Right atrium auricular region (tissue), 2 donors: Measurements from ENCODE around the gene THOC6. TPM values are rescaled to one million over a fixed set of nuclear protein-coding genes. Genes with fewer than 3 reads are reported as not detected.

Experiments
- DNase-seq: peaks from one replicate; pipeline ENCODE4 v3.0.0-alpha.2; 2019; ENCODE audit warnings: low spot score
- H3K27ac ChIP-seq, 2 donors: fragments of 200-600 bp; sonication (generic); 1 replicate in 1 of 2; 2 replicates in 1 of 2; pipeline ENCODE4 v1.5.1; 2016 to 2019
- H3K27me3 ChIP-seq, 2 donors: fragments of 200-600 bp; sonication (generic); one replicate each; pipeline versions ENCODE4 v1.5.1 to v1.6.0; 2017 to 2019
- H3K36me3 ChIP-seq: fragments of 200-600 bp; sonication (generic); one replicate; pipeline ENCODE4 v1.5.1; 2016
- H3K4me1 ChIP-seq, 2 donors: fragments of 200-600 bp; sonication (generic); one replicate each; pipeline versions ENCODE4 v1.5.1 to v1.6.0; 2017 to 2019
- H3K4me3 ChIP-seq, 2 donors: fragments of 200-600 bp; sonication (generic); 1 replicate in 1 of 2; 2 replicates in 1 of 2; pipeline ENCODE4 v1.5.1; 2017 to 2019; ENCODE audit warnings: mild to moderate bottlenecking in 1 of 2, moderate library complexity in 1 of 2
- H3K9me3 ChIP-seq, 2 donors: fragments of 200-600 bp; sonication (generic); one replicate each; pipeline ENCODE4 v1.5.1; 2019
- CTCF ChIP-seq, 2 donors: fragments of 200-600 bp; sonication (generic); IDR thresholded peaks; one replicate each; pipeline ENCODE4 v1.5.1; 2019; ENCODE audit warnings: antibody characterized with exemption in 2 of 2
- total RNA-seq, 2 donors: library from RNA; depleted of rRNA; stranded (reverse); fragments of >200 nt; gene quantifications; one replicate each; pipeline ENCODE4 v1.1.0, GENCODE V29; 2016

THOC6 gene
- total RNA-seq, 2 donors from 2014 or later: 7.4 to 12.6 TPM

DNA sequence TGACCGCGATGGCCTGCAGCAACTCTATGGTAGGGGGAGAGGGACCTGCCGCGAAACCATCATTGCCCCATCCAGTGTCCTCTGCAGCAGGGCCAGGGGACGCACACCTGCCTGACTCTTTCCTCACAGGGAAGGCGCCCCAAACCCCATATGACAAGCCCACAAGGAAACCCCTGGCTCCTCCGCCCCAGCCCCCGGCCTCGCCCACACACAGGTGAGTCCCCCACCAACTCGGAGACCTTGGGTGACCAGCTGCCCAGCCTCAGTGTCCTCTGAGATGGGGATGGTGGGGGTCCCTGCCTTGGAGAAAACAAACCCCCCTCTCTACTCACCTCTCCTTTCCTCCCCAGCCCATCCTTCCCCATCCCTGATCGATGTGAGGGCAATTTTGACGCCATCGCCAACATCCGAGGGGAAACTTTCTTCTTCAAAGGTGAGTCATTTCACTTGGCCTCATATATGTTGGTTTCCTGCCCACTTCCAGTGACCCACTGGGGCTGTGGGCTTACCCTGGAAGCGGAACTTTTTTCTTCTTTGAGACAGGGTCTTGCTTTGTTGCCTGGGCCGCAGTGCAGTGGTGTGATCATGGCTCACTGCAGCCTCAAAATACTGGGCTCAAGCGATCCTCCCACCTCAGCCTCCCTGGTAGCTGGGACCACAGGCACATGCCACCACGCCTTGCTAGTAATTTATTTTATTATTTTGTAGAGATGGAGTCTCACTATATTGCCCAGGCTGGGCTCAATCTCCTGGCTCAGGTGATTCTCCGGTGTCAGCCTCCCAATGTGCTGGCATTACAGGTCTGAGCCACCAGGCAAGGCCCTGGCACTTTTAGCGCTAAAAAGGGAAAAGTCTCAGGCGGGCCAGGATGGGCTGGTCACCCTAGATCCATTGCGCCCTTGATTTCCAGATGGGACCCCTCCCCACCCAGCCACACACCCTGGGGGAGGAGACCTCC is 33.6 kb downstream of the THOC6 start:
- Histone ChIP-seq H3K9me3 (no peaks in the 10 kb centered on the region), H3K4me1 (peaks cover 0 to 21% of the 10 kb centered on the region in 2 donors)

GRCh38 chr16:3058139-3059030 is 34.5 kb downstream of the THOC6 start:
- H3K27ac ChIP-seq: peak overlapping the region in 1 of 2 donors; percentile 83
- no peaks in the 10 kb centered on the region for H3K9me3 ChIP-seq
- H3K36me3 ChIP-seq: no peaks in the 10 kb centered on the region
- TF ChIP-seq CTCF (IDR thresholded peaks at IDR 0.05): no peak
- peak overlapping the region; percentile 68 to 95 for H3K4me3 ChIP-seq
- peaks cover 0 to 21% of the 10 kb centered on the region in 2 donors for H3K4me1 ChIP-seq
- no peak for DNase-seq
- H3K27me3 ChIP-seq: no peaks in the 10 kb centered on the region

More for the DNA sequence above, 33.6 kb downstream of the THOC6 start:
- H3K4me3 ChIP-seq: peak overlapping the region in 1 of 2 donors; percentile 95
- DNase-seq: no peak
- H3K36me3 ChIP-seq: no peaks in the 10 kb centered on the region
- H3K27me3 ChIP-seq: no peaks in the 10 kb centered on the region
- no peak overlapping the region for H3K27ac ChIP-seq
- no peak for TF ChIP-seq CTCF (IDR thresholded peaks at IDR 0.05)

GRCh38 chr16:3059041-3059722 is 35.3 kb downstream of the THOC6 start:
- peak; percentile 89 for DNase-seq
- Histone ChIP-seq H3K4me3 (peak overlapping the region; percentile 68 to 95), H3K9me3 (no peaks in the 10 kb centered on the region), H3K27me3 (no peaks in the 10 kb centered on the region), H3K36me3 (no peaks in the 10 kb centered on the region), H3K4me1 (peaks cover 0 to 21% of the 10 kb centered on the region in 2 donors), H3K27ac (peak overlapping the region; percentile 77 to 83)
- peak; percentile 97 to 98 for TF ChIP-seq CTCF (IDR thresholded peaks at IDR 0.05)

DNA sequence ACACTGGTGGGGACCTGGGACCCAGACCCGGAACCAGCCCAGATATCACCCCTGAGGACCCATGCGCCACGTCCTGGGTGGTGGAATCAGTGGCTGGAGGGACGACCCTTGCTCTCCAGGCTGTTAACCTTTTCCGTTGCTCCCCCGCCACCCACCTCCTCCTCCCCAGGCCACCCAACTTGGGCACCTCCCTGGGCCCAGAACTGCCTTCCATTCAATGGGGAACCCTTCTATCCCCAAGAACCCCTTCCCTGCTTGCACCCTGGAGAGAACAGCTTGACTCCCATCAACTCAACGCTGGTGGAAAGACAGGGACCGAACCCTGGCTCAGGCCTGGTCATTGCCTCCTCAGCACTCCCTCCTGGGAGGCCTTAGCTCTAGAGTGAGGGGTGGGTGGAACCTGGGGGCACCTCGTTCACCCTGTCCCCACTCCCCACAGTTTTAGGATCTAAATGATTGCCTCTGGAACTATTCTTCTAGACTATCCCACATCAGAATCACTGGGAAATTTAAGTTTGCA is 35.9 kb downstream of the THOC6 start:
- H3K9me3 ChIP-seq: no peaks in the 10 kb centered on the region
- no peak for TF ChIP-seq CTCF (IDR thresholded peaks at IDR 0.05)
- H3K27me3 ChIP-seq: no peaks in the 10 kb centered on the region
- H3K4me1 ChIP-seq: peaks cover 0 to 26% of the 10 kb centered on the region in 2 donors
- H3K36me3 ChIP-seq: no peaks in the 10 kb centered on the region
- DNase-seq: no peak
- H3K4me3 ChIP-seq: peak overlapping the region; percentile 68 to 95
- H3K27ac ChIP-seq: peak overlapping the region; percentile 77 to 83
